ENCODE results near the gene ANK3. TPM values are rescaled to one million over a fixed set of nuclear protein-coding genes. Genes with fewer than 3 reads are reported as not detected.

Gene ANK3
- total RNA-seq, 1 donor from 2014 or later: 12.6 TPM

DNA sequence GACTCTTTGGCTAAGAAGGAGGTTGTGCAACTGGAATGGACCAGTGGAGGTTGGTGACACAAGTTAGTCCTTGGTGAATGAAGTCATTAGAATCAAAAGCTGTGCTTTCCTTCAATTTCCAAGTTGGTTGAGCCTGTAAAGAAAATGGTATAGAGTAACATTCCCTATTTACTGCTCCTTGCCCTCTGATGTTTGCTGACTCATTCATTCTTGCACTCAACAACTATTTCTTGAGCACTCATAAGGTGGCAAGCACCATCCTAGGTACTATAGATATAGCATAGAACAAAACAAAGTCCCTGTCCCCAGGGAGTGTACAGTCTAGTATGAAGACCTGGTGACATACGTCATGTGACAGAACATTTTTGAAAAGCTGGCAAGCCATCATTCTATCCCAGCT, 364.4 kb downstream of the ANK3 start:
- no peaks in the 10 kb centered on the region for H3K9me3 Mint-ChIP-seq (ENCODE audit: unreplicated experiment)
- no peak overlapping the region for H3K27ac Mint-ChIP-seq (ENCODE audit: unreplicated experiment)
- H3K4me3 Mint-ChIP-seq (ENCODE audit: unreplicated experiment): no peak overlapping the region

DNA sequence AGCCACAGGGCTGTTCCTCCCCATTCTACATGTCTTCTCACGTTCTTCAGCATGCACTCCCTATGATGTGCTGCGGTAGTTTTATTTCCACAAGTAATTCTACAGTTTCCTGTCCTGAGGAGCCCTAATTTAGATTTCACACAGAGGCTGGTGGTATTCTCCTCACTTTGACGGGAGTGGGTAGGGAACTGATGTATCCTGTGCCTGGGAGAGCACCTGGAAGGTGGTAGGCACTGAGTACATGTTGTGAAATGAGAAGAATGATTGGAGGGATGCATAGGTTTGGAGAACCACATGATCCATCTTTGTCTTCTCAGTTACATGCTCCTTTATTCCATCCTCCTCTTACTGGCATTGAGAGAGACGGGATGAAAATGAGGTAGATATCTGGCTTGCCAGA, 365.2 kb downstream of the ANK3 start:
- Mint-ChIP-seq H3K9me3 (ENCODE audit: unreplicated experiment) (no peaks in the 10 kb centered on the region), H3K4me1 (ENCODE audit: unreplicated experiment) (no peaks in the 10 kb centered on the region), H3K27me3 (ENCODE audit: unreplicated experiment) (no peaks in the 10 kb centered on the region), H3K4me3 (ENCODE audit: unreplicated experiment) (no peak overlapping the region), H3K36me3 (ENCODE audit: low read depth, unreplicated experiment) (no peaks in the 10 kb centered on the region), H3K27ac (ENCODE audit: unreplicated experiment) (no peak overlapping the region)
- no peak for TF ChIP-seq CTCF (IDR thresholded peaks at IDR 0.05; ENCODE audit: unreplicated experiment)
- no peak for DNase-seq (ENCODE audit: low spot score)

More for the DNA sequence above, 364.4 kb downstream of the ANK3 start:
- no peak for DNase-seq (ENCODE audit: low spot score)
- no peaks in the 10 kb centered on the region for H3K27me3 Mint-ChIP-seq (ENCODE audit: unreplicated experiment)
- no peaks in the 10 kb centered on the region for H3K36me3 Mint-ChIP-seq (ENCODE audit: low read depth, unreplicated experiment)
- TF ChIP-seq CTCF (IDR thresholded peaks at IDR 0.05; ENCODE audit: unreplicated experiment): no peak
- no peaks in the 10 kb centered on the region for H3K4me1 Mint-ChIP-seq (ENCODE audit: unreplicated experiment)

- no peak overlapping the region for H3K4me3 Mint-ChIP-seq (ENCODE audit: unreplicated experiment)
- no peak overlapping the region for H3K27ac Mint-ChIP-seq (ENCODE audit: unreplicated experiment)
- no peaks in the 10 kb centered on the region for H3K36me3 Mint-ChIP-seq (ENCODE audit: low read depth, unreplicated experiment)
- DNase-seq (ENCODE audit: low spot score): no peak
- H3K9me3 Mint-ChIP-seq (ENCODE audit: unreplicated experiment): no peaks in the 10 kb centered on the region
- H3K4me1 Mint-ChIP-seq (ENCODE audit: unreplicated experiment): no peaks in the 10 kb centered on the region
- no peaks in the 10 kb centered on the region for H3K27me3 Mint-ChIP-seq (ENCODE audit: unreplicated experiment)
- no peak for TF ChIP-seq CTCF (IDR thresholded peaks at IDR 0.05; ENCODE audit: unreplicated experiment)
These were observed 366.4 kb downstream of the ANK3 start for GRCh38 chr10:60023155-60023877.

GRCh38 chr10:60021361-60021760, 368.3 kb downstream of the ANK3 start:
- Mint-ChIP-seq H3K4me3 (ENCODE audit: unreplicated experiment) (no peak overlapping the region), H3K27me3 (ENCODE audit: unreplicated experiment) (no peaks in the 10 kb centered on the region), H3K36me3 (ENCODE audit: low read depth, unreplicated experiment) (no peaks in the 10 kb centered on the region), H3K27ac (ENCODE audit: unreplicated experiment) (no peak overlapping the region), H3K9me3 (ENCODE audit: unreplicated experiment) (no peaks in the 10 kb centered on the region), H3K4me1 (ENCODE audit: unreplicated experiment) (no peaks in the 10 kb centered on the region)
- no peak for DNase-seq (ENCODE audit: low spot score)
- no peak for TF ChIP-seq CTCF (IDR thresholded peaks at IDR 0.05; ENCODE audit: unreplicated experiment)

GRCh38 chr10:60016794-60017193, 372.9 kb downstream of the ANK3 start:
- H3K4me1 Mint-ChIP-seq (ENCODE audit: unreplicated experiment): no peaks in the 10 kb centered on the region
- H3K4me3 Mint-ChIP-seq (ENCODE audit: unreplicated experiment): no peak overlapping the region
- no peak for TF ChIP-seq CTCF (IDR thresholded peaks at IDR 0.05; ENCODE audit: unreplicated experiment)
- H3K27me3 Mint-ChIP-seq (ENCODE audit: unreplicated experiment): peaks cover 1% of the 10 kb centered on the region
- peaks cover 4% of the 10 kb centered on the region for H3K36me3 Mint-ChIP-seq (ENCODE audit: low read depth, unreplicated experiment)
- no peak overlapping the region for H3K27ac Mint-ChIP-seq (ENCODE audit: unreplicated experiment)
- peaks cover 4% of the 10 kb centered on the region for H3K9me3 Mint-ChIP-seq (ENCODE audit: unreplicated experiment)
- DNase-seq (ENCODE audit: low spot score): no peak

Measured in endothelial cell (in vitro differentiated cells).